GM23248 (cell line): Measurements from ENCODE around the gene GAGE12E.
"Not testable (repeated sequence)": the region's sequence is repeated elsewhere in the genome, so short reads cannot be mapped to it uniquely, and the experiment has no call there.

Source experiments
- EZH2 ChIP-seq: fragments of 200-600 bp; sonication (generic); IDR thresholded peaks from 2 replicates; pipeline ENCODE4 v1.6.1; 2018; ENCODE audit warnings: antibody characterized with exemption, mild to moderate bottlenecking; ENCODE audit not compliant: insufficient read depth, poor library complexity, severe bottlenecking
- EZH2phosphoT487 ChIP-seq: fragments of 200-600 bp; sonication (generic); IDR thresholded peaks from 2 replicates; pipeline ENCODE4 v1.6.1; 2018; ENCODE audit warnings: antibody characterized with exemption, moderate library complexity, mild to moderate bottlenecking, low read depth; ENCODE audit not compliant: insufficient read depth

DNA sequence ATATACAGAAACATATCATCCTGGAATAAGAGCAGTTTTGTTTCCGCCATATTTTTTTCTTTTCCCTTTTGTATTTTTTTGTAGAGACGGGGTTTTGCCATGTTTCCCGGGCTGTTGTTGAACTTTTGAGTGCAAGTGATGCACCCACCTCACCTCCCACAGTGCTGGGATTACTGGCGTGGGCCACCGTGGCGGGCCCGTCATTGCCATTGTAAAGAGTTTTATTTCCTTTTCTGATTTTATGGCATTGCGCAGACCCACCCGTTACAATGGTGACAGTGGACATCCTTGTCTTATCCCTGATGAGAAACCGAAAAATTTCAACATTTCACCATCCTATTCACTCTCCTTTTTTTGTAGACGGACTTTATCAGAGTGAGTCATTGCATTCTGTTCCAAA lies 17.6 kb downstream of the GAGE12E start:
- not testable (repeated sequence) for TF ChIP-seq EZH2phosphoT487, EZH2
